Activated CD4-positive, alpha-beta T cell treated with anti-CD3 and anti-CD28 coated beads, Interleukin-2, amount 10 ng/mL, durations not matched to agents 7 days and 5 days (primary cell): ENCODE results near the gene PTPRN2. TPM values are rescaled to one million over a fixed set of nuclear protein-coding genes. Genes with fewer than 3 reads are reported as not detected.
"Not testable (repeated sequence)": the region's sequence is repeated elsewhere in the genome, so short reads cannot be mapped to it uniquely, and the experiment has no call there.

Experiments used
- CTCF ChIA-PET: fragments of 350-600 bp; sonication (Branson Sonifier 250); formaldehyde crosslinking; loops from one replicate; lab custom pipeline; 2021; ENCODE audit warnings: antibody characterized with exemption; lab: Charles Lee
- POLR2A ChIA-PET: fragments of 350-600 bp; sonication (Branson Sonifier 250); formaldehyde crosslinking; loops from one replicate; lab custom pipeline; 2021; ENCODE audit warnings: antibody characterized with exemption; lab: Charles Lee
- DNase-seq: peaks from one replicate; pipeline ENCODE4 v3.0.0-alpha.2; 2020
- H3K27ac Mint-ChIP-seq: one replicate; pipeline ENCODE4 v1.8.0; 2021; ENCODE audit warnings: mild to moderate bottlenecking, moderate library complexity, mixed read lengths
- H3K27me3 Mint-ChIP-seq: one replicate; pipeline ENCODE4 v1.8.0; 2021; ENCODE audit warnings: mixed read lengths
- H3K36me3 Mint-ChIP-seq: one replicate; pipeline ENCODE4 v1.8.0; 2021; ENCODE audit warnings: low read depth, mixed read lengths
- H3K4me1 Mint-ChIP-seq: one replicate; pipeline ENCODE4 v1.8.0; 2021; ENCODE audit warnings: mixed read lengths
- H3K4me3 Mint-ChIP-seq: one replicate; pipeline ENCODE4 v1.8.0; 2021; ENCODE audit warnings: mild to moderate bottlenecking, moderate library complexity, mixed read lengths
- H3K9me3 Mint-ChIP-seq: one replicate; pipeline ENCODE4 v1.8.0; 2021; ENCODE audit warnings: mixed read lengths
- total RNA-seq, 2 experiments: library from RNA; stranded (reverse); gene quantifications; one replicate each; pipeline ENCODE4 v1.2.3, GENCODE V29; 2021

PTPRN2 gene
- total RNA-seq, 2 experiments from 2014 or later: 2.6 to 2.7 TPM

GRCh38 chr7:157567666-157568065 lies 1020.0 kb downstream of the PTPRN2 start:
- DNase-seq: no peak
- peak overlapping the region; percentile 85 for H3K4me3 Mint-ChIP-seq
- peaks cover 2% of the 10 kb centered on the region for H3K27me3 Mint-ChIP-seq
- no peaks in the 10 kb centered on the region for H3K36me3 Mint-ChIP-seq
- ChIA-PET POLR2A (no interaction called here), CTCF (interaction anchor here (1.4 kb wide), 1 partner anchor 44 kb away, joined by 3 read pairs; no protein-coding TSS in a partner anchor)
- no peak overlapping the region for H3K27ac Mint-ChIP-seq
- peaks cover 38% of the 10 kb centered on the region for H3K4me1 Mint-ChIP-seq
- no peaks in the 10 kb centered on the region for H3K9me3 Mint-ChIP-seq

DNA sequence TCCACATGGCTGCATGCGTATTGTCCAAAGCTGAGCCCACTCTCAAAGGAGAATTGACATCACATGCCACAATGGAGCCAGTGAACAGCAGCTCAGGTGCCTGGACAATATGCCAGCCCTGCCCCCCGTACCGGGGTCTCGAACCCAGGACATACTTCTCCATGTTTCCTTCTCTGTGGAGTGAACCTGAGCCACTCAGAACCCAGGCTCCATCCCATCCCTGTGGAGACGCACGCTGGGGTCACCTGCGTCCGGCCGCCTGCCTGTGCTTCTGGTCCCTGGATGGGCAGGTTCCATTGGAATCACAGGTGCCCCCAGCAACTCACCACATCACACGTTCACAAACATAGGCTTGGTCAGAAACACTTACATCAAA lies 1021.0 kb downstream of the PTPRN2 start:
- POLR2A ChIA-PET: no interaction called here

GRCh38 chr7:157565981-157566630 lies 1021.5 kb downstream of the PTPRN2 start:
- Mint-ChIP-seq H3K27me3 (no peaks in the 10 kb centered on the region), H3K4me1 (peaks cover 38% of the 10 kb centered on the region)

More for the DNA sequence above, 1021.0 kb downstream of the PTPRN2 start:
- H3K27me3 Mint-ChIP-seq: peaks cover under 1% of the 10 kb centered on the region
- CTCF ChIA-PET: no interaction called here
- H3K4me3 Mint-ChIP-seq: no peak overlapping the region
- H3K4me1 Mint-ChIP-seq: peaks cover 38% of the 10 kb centered on the region
- peaks cover 3% of the 10 kb centered on the region for H3K9me3 Mint-ChIP-seq
- H3K36me3 Mint-ChIP-seq: no peaks in the 10 kb centered on the region
- H3K27ac Mint-ChIP-seq: no peak overlapping the region
- DNase-seq: no peak

GRCh38 chr7:157565201-157565626 lies 1022.4 kb downstream of the PTPRN2 start:
- Mint-ChIP-seq H3K27ac (no peak overlapping the region), H3K4me1 (peaks cover 33% of the 10 kb centered on the region), H3K4me3 (no peak overlapping the region), H3K36me3 (no peaks in the 10 kb centered on the region), H3K27me3 (no peaks in the 10 kb centered on the region), H3K9me3 (peaks cover 3% of the 10 kb centered on the region)
- CTCF ChIA-PET: no interaction called here
- DNase-seq: no peak
- POLR2A ChIA-PET: no interaction called here

More at GRCh38 chr7:157565981-157566630, 1021.5 kb downstream of the PTPRN2 start:
- POLR2A ChIA-PET: no interaction called here
- H3K9me3 Mint-ChIP-seq: peaks cover 3% of the 10 kb centered on the region
- no peaks in the 10 kb centered on the region for H3K36me3 Mint-ChIP-seq
- no peak for DNase-seq
- no peak overlapping the region for H3K4me3 Mint-ChIP-seq
- CTCF ChIA-PET: no interaction called here
- no peak overlapping the region for H3K27ac Mint-ChIP-seq

- no peak overlapping the region for H3K27ac Mint-ChIP-seq
- H3K27me3 Mint-ChIP-seq: no peaks in the 10 kb centered on the region
- DNase-seq: no peak
- H3K36me3 Mint-ChIP-seq: no peaks in the 10 kb centered on the region
- peaks cover 28% of the 10 kb centered on the region for H3K4me1 Mint-ChIP-seq
- no peak overlapping the region for H3K4me3 Mint-ChIP-seq
- ChIA-PET CTCF (no interaction called here), POLR2A (no interaction called here)
- peaks cover 3% of the 10 kb centered on the region for H3K9me3 Mint-ChIP-seq
Measured at GRCh38 chr7:157564517-157565177, 1023.0 kb downstream of the PTPRN2 start.

- H3K9me3 Mint-ChIP-seq, CTCF ChIA-PET, DNase-seq, POLR2A ChIA-PET, H3K4me3 Mint-ChIP-seq, H3K27me3 Mint-ChIP-seq, H3K36me3 Mint-ChIP-seq, H3K27ac Mint-ChIP-seq: not testable (repeated sequence)
- H3K4me1 Mint-ChIP-seq: peaks cover 17% of the 10 kb centered on the region
Measured at GRCh38 chr7:157563467-157564135, 1024.0 kb downstream of the PTPRN2 start.

- CTCF ChIA-PET: interaction anchor here (0.9 kb wide), 1 partner anchor 39 kb away, joined by 3 read pairs; no protein-coding TSS in a partner anchor
- H3K9me3 Mint-ChIP-seq, H3K27ac Mint-ChIP-seq, H3K36me3 Mint-ChIP-seq, POLR2A ChIA-PET, DNase-seq, H3K4me1 Mint-ChIP-seq, H3K4me3 Mint-ChIP-seq, H3K27me3 Mint-ChIP-seq: not testable (repeated sequence)
Measured at GRCh38 chr7:157562522-157563398, 1024.9 kb downstream of the PTPRN2 start.

GRCh38 chr7:157561816-157562410 lies 1025.7 kb downstream of the PTPRN2 start:
- DNase-seq: no peak
- H3K4me1 Mint-ChIP-seq: peaks cover 2% of the 10 kb centered on the region
- CTCF ChIA-PET: interaction anchor here (0.9 kb wide), 1 partner anchor 40 kb away, joined by 3 read pairs; no protein-coding TSS in a partner anchor
- H3K27me3 Mint-ChIP-seq: no peaks in the 10 kb centered on the region
- POLR2A ChIA-PET: no interaction called here
- H3K27ac Mint-ChIP-seq: no peak overlapping the region
- peaks cover 3% of the 10 kb centered on the region for H3K9me3 Mint-ChIP-seq
- no peaks in the 10 kb centered on the region for H3K36me3 Mint-ChIP-seq
- H3K4me3 Mint-ChIP-seq: no peak overlapping the region

DNA sequence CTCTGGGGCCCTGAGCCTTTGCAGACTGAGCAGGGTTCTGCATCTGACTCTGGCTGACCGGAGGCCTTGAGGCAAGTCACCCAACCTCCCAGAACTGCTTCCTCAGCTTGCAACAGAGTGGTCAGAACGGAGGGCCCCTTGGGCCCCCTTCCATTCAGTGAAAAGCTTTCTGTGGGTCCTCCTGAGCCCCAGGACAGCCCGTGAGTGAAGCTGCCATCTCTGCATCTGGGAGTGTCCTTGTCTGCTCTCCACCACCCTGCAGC lies 1026.2 kb downstream of the PTPRN2 start:
- no peak for DNase-seq
- Mint-ChIP-seq H3K9me3 (peaks cover 3% of the 10 kb centered on the region), H3K4me3 (no peak overlapping the region), H3K36me3 (no peaks in the 10 kb centered on the region), H3K27ac (no peak overlapping the region), H3K4me1 (no peaks in the 10 kb centered on the region), H3K27me3 (no peaks in the 10 kb centered on the region)
- POLR2A ChIA-PET: no interaction called here
- CTCF ChIA-PET: interaction anchor here (0.9 kb wide), 1 partner anchor 41 kb away, joined by 3 read pairs; no protein-coding TSS in a partner anchor

DNA sequence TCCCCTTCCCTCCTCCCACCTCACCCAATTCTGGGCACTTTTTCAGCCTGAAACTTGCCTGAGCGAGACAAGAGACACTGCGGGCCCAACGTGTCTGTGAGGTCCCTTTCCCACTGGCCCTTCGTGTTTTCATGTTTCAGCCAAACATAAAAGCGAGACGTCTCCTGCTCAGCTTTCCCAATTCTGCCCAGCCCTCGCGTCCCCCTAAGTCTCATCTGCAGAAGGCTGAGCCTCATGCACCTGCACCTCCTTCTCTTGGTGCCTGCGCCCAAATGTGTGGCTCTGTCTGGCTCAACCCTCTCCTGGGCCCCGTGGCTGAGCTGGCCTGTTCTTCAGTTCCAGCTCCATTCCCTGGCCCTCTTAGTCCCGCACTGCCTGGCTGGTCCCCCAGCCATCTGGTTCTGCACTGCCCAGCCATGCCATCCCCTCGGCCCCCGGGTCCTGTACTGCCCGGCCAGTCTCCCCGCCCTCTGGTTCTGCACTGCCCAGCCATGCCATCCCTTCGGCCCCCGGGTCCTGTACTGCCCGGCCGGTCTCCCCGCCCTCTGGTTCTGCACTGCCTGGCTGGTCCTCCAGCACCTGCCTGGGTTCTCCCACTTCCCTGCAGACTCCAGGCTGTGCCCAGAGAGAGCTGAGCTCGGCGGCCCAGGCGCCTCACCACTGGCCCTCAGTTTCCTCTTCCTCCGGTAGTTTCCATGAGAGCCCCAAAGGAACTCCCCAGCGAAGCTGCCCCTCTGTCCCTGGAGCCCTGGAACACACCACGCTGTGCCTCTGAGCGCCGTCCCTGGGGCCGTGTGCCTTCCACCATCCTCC lies 1026.7 kb downstream of the PTPRN2 start:
- no peaks in the 10 kb centered on the region for H3K4me1 Mint-ChIP-seq
- H3K27ac Mint-ChIP-seq: no peak overlapping the region
- H3K9me3 Mint-ChIP-seq: peaks cover 3% of the 10 kb centered on the region
- POLR2A ChIA-PET: no interaction called here
- no peaks in the 10 kb centered on the region for H3K36me3 Mint-ChIP-seq
- DNase-seq: no peak
- no peak overlapping the region for H3K4me3 Mint-ChIP-seq
- CTCF ChIA-PET: no interaction called here
- no peaks in the 10 kb centered on the region for H3K27me3 Mint-ChIP-seq

- peaks cover 3% of the 10 kb centered on the region for H3K9me3 Mint-ChIP-seq
- CTCF ChIA-PET: interaction anchor here (1.2 kb wide), 1 partner anchor 9 kb away, joined by 5 read pairs; no protein-coding TSS in a partner anchor
Measured at GRCh38 chr7:157560258-157560654, 1027.4 kb downstream of the PTPRN2 start.

More at GRCh38 chr7:157560258-157560654, 1027.4 kb downstream of the PTPRN2 start:
- H3K4me3 Mint-ChIP-seq: no peak overlapping the region
- no peaks in the 10 kb centered on the region for H3K27me3 Mint-ChIP-seq
- DNase-seq: no peak
- POLR2A ChIA-PET: no interaction called here
- no peak overlapping the region for H3K27ac Mint-ChIP-seq
- H3K36me3 Mint-ChIP-seq: no peaks in the 10 kb centered on the region
- no peaks in the 10 kb centered on the region for H3K4me1 Mint-ChIP-seq
